ENCODE data around the gene DDIAS.
"Not testable (repeated sequence)": the region's sequence is repeated elsewhere in the genome, so short reads cannot be mapped to it uniquely, and the experiment has no call there.

Gene DDIAS

GRCh38 chr11:82929121-82929520 is 27.6 kb downstream of the DDIAS start:
- no peak for DNase-seq

GRCh38 chr11:82930229-82930628 is 28.7 kb downstream of the DDIAS start:
- no peak for DNase-seq

GRCh38 chr11:82930734-82931133 is 29.2 kb downstream of the DDIAS start:
- no peak for DNase-seq

GRCh38 chr11:82932564-82932963 is 31.0 kb downstream of the DDIAS start:
- peak in 1 of 6 experiments; percentile 12 for DNase-seq

DNA sequence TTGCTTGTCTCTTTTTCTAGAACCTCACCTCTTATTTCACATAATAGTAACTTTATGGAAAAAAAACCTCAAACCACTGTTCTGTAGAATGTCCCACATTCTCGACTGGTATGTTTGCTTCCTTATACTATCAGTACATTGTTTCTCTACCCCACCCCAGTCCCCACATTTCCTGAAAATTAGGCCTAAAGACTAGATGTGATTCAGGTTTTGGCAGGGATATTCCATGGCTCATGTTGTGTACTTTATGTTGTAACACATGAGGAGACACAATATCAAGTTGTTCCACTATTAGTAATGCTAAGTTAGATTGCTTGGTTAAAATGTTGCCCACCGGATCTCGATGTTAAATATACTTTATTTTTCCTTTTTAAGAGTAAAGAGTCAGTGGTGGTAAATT is 34.7 kb downstream of the DDIAS start:
- no peak for DNase-seq

DNA sequence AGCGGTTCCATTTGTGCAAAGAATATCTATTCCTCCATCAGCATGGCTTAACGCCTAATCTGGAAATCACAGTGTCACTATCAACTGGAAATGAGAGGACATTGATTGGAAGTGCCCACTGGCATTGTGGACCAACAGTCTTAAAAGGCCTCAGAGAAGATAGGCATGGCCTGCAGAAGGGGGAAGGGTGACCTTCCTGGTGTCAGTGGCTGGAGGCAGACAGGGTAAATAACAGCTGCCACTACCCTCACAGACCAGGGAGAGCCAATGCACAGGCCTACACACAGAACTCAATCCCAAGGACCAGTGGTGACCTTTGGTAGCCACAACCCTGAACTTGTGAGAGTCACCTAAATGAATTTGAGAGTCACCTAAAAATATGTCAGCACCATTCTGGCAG is 36.0 kb downstream of the DDIAS start:
- no peak for DNase-seq

DNA sequence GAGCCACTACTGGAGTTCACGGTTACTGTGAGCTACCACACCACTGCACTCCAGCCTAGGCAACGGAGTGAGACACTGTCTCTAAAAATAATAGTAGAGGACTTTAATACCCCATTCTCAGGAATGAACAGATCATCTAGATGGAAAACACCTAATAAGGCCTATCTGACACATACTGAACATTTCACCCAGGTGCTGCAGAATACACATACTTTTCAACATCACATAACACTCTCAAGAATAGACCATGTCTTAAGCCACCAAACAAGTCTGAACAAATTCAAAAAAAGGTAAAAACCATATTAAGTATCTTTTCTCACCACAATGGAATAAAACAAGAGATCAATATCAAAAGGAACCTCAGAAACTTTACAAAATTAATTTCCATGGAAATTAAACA is 37.9 kb downstream of the DDIAS start:
- DNase-seq, result no peak

DNA sequence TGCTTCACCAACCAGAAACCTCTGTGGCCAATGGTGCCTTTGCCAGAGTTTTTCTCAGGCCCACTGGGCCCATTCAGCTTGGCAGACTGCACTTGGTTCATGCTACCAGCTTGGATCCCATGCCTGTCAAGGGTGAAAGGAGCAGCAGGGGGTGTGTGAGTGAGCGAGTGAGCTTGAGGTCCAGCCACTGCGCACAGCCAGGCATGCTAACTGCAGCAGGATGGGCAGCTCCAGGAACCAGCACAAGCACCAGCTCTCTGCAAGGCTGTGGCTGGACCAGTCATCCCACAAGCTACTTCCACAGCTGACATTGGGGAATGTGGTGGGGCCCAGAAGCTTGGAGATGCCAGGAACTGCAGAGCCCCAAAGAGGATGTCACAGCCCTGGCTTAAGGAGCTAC is 40.8 kb downstream of the DDIAS start:
- DNase-seq, result no peak

DNA sequence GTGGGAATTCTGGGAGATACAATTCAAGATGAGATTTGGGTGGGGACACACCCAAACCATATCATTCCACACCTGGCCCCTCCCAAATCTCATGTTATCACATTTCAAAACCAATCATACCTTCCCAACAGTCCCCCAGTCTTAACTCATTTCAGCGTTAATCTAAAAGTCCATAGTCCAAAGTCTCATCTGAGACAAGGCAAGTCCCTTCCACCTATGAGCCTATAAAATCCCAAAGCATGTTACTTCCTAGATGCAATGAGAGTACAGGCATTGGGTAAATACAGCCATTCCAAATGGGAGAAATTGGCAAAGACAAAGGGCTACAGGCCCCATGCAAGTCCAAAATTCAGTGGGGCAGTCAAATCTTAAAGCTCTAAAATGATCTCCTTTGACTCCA is 41.9 kb downstream of the DDIAS start:
- DNase-seq, result not testable (repeated sequence)

GRCh38 chr11:82944198-82944597 is 42.7 kb downstream of the DDIAS start:
- no peak for DNase-seq

DNA sequence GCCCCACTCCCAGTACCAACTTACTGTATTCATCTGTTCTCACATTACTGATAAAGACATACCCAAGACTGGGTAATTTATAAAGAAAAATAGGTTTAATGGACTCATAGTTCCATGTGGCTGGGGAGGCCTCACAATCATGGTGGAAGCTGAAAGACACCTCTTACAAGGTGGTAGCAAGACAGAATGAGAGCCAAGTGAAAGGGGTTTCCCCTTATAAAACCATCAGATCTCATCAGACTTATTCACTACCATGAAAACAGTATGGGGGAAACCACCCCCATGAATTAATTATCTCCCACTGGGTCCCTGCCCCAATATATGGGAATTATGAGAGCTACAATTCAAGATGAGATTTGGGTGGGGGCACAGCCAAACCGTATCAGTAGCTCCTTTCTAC is 43.5 kb downstream of the DDIAS start:
- not testable (repeated sequence) for DNase-seq

DNA sequence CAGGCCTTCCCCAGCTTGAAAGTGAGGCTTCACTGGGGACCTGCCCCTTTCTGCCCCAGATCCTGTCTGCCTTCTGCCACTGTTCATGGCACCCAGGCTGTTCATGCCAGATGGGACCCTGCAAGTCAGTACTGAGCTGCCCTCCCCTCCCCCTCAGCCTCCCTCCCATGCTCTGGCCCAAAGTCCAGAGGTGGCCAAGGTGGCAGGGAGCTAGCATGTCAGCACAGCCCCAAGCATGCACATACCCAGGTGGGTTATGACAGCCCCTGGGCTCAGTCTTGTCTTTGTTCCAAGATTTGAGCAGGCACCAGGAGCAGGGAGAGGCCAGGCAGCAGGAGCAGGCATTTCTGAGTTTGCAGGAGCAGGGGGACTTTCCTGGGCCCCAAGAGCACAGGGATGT is 44.1 kb downstream of the DDIAS start:
- DNase-seq, result no peak

- DNase-seq, result no peak
These were observed 47.8 kb downstream of the DDIAS start for GRCh38 chr11:82949352-82949751.

GRCh38 chr11:82950502-82950901 is 49.0 kb downstream of the DDIAS start:
- DNase-seq, result not testable (repeated sequence)

DNA sequence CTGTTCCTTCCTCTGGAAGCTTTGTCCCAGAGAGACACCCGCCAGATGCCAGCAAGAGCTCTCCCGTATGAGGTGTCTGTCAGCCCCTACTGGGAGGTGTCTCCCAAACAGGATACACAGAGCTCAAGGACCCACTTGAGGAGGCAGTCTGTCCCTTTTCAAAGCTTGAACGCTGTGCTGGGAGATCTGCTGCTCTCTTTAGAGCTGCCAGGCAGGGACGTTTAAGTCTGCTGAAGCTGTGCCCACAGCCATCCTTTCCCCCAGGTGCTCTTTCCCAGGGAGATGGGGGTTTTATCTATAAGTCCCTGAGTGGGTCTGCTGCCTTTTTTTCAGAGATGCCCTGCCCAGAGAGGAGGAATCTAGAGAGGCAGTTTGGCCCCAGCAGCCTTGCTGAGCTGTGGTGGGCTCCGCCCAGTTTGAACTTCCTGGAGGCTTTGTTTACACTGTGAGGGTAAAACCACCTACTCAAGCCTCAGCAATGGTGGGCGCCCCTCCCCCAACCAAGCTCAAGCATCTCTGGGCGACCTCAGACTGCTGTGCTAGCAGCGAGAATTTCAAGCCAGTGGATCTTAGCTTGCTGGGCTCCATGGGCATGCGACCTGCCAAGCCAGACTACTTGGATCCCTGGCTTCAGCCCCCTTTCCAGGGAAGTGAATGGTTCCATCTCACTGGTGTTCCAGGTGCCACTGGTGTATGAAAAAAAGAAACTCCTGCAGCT is 54.4 kb downstream of the DDIAS start:
- DNase-seq, result peak; percentile 27 to 81 (median 57)

GRCh38 chr11:82959987-82960778 is 58.6 kb downstream of the DDIAS start:
- DNase-seq, result peak in 5 of 6 experiments; percentile 18 to 86 (median 83)

- DNase-seq, result peak in 1 of 6 experiments; percentile 65
These were observed 59.2 kb downstream of the DDIAS start for GRCh38 chr11:82960779-82961143.

- DNase-seq, result not testable (repeated sequence)
These were observed 60.5 kb downstream of the DDIAS start for GRCh38 chr11:82962021-82962420.

DNA sequence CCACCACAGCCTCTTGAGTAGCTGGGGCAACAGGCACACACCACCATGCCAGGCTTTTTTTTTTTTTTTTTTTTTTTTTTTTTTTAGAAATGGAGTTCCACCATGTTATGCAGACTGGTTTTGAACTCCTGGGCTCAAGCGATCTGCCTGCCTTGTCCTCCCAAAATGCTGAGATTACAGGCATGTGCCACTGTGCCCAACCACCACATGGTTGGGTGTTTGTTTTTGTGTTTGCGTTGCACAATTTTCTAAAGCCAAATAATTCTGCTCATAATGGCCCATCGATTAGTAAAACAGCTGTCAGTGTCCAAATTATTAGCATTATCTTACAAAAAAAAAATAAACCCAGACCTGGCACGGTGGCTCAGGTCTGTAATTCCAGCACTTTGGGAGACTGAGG is 65.8 kb downstream of the DDIAS start:
- no peak for DNase-seq

DNA sequence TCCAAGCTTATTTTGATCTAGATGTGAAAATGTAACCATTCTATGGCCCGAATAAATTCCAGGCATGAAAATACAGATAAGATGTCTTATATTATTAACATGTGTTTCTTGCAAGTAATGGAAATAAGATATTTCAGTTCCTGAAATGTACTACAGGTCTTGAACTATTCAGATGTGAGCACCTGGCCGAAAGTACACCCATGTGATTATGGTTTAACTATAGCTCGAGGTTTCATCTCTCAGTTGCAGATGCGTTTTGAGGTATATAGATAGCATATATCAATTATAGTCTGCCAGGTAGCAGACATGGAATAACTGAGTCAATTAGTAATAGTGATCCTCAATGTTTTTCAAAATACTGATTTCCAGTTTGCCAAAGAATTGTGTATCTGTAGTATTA is 68.3 kb downstream of the DDIAS start:
- no peak for DNase-seq

DNA sequence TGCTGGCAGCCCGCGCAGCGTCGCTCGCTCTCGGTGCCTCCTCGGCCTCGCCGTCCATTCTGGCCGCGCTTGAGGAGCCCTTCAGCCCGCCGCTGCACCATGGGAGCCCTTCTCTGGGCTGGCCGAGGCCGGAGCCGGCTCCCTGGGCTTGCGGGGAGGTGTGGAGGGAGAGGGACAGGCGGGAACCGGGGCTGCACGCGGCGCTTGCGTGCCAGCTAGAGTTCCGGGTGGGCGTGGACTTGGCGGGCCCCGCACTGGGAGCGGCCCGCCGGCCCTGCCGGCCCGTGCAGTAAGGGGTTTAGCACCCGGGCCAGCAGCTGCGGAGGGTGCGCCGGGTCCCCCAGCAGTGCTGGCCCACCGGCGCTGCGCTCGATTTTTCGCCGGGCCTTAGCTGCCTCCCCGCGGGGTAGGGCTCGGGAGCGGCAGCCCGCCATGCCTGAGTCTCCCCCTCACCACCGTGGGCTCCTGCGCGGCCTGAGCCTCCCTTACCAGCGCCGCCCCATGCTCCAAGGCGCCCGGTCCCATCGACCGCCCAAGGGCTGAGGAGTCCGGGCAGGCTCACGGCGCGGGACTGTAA is 69.1 kb downstream of the DDIAS start:
- DNase-seq, result not testable (repeated sequence)

- peak in 4 of 6 experiments; percentile 14 to 54 (median 32) for DNase-seq
These were observed 70.0 kb downstream of the DDIAS start for GRCh38 chr11:82971519-82971946.

GRCh38 chr11:82972103-82972502 is 70.6 kb downstream of the DDIAS start:
- DNase-seq, result no peak

- DNase-seq, result no peak
These were observed 72.6 kb downstream of the DDIAS start for GRCh38 chr11:82974135-82974534.

All from stimulated activated naive CD4-positive, alpha-beta T cell (primary cell).